GM19395 (cell line): ENCODE data around the gene PSEN2.

Experiments
- ATAC-seq: cut with Tn5 transposase; IDR thresholded peaks from one replicate; pipeline ENCODE4 v1.9.1; 2021; ENCODE audit warnings: mild to moderate bottlenecking, moderate library complexity; ENCODE audit not compliant: unreplicated experiment

The PSEN2 gene

DNA sequence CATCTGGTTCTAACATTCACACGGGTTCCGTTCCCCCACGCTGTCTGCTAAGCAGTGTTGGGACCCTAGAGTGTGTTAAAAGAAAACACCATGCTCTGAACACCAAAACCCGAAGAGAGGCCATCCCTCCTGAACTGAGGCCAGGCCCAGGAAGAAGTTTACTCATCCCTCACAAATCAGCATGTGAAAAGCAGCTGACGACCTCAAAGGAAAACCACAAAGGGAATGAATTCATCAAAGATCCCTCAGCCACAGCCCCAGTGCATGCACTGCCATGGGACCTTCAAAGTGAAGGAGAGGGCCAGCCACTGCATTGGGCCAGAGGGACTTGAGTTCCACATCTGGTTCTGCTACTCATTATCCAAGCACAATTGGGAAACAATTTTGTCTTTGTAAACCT, 7.0 kb upstream of the PSEN2 start:
- ATAC-seq: no peak

GRCh38 chr1:226864311-226864710, 6.1 kb upstream of the PSEN2 start:
- no peak for ATAC-seq

- no peak for ATAC-seq
These were observed 4.8 kb upstream of the PSEN2 start for GRCh38 chr1:226865590-226865989.

GRCh38 chr1:226867461-226868054, 2.9 kb upstream of the PSEN2 start:
- no peak for ATAC-seq

GRCh38 chr1:226868726-226869125, 1.7 kb upstream of the PSEN2 start:
- no peak for ATAC-seq

DNA sequence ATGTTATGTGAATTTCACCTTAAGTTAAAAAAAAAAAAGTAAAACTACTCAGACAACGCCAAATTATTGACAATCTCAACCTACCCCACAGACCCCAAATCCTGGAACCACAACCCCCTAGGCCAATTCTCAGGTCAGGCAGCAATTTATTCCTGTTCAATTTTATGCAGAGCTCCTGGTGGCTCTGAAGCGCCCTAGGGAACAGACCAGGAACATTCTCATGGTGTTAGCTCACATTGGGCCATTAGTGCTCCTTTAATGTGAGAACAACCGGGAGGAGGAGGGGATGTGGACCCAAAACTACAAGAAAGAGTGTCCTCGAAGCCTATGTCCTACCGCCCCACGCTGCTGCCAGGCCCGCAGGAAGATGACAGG, 403 bp upstream of the PSEN2 start:
- ATAC-seq: no peak

- no peak for ATAC-seq
These were observed 1.4 kb downstream of the PSEN2 start for GRCh38 chr1:226871636-226872327.

- ATAC-seq: no peak
These were observed 2.0 kb downstream of the PSEN2 start for GRCh38 chr1:226872437-226872836.

- ATAC-seq: no peak
These were observed 3.6 kb downstream of the PSEN2 start for GRCh38 chr1:226873771-226874578.

DNA sequence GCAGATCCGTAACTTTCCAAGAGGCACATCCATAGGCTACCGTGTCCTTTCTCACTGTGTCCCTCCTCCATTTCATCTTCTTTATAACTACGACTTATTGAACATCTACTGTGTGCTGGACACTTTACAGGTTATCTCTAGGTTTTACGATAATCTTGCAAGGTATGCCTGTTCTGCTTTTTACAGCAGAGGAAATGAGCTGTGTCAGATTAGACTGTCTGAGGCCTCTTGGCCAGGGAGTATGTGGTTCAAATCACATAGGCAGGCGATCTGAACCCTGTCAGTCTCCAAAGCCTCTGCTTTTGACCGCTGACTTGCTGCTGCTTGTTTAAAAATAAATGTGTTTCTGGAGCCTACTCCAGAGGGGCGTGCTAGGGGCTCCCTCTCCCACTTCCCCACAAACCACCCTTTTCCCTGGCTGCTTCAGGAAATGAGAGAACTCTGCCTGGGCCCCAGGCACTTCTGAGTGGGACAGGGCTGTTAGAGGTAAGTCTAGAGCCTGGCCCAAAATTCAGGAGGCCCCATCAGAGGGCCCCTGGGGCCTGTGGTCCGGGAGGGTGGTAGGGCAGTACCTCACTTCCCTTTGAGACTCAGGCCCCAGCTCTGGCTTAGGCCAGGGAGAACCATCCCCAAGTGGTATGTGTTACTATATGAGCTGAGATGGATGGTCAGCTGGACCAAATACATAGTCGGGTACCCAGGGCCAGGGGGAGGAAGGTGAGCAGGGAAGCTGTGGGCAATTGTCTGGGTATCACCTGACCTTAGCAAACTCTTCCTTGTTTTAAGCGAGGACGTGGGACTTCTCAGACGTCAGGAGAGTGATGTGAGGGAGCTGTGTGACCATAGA, 4.4 kb downstream of the PSEN2 start:
- no peak for ATAC-seq

DNA sequence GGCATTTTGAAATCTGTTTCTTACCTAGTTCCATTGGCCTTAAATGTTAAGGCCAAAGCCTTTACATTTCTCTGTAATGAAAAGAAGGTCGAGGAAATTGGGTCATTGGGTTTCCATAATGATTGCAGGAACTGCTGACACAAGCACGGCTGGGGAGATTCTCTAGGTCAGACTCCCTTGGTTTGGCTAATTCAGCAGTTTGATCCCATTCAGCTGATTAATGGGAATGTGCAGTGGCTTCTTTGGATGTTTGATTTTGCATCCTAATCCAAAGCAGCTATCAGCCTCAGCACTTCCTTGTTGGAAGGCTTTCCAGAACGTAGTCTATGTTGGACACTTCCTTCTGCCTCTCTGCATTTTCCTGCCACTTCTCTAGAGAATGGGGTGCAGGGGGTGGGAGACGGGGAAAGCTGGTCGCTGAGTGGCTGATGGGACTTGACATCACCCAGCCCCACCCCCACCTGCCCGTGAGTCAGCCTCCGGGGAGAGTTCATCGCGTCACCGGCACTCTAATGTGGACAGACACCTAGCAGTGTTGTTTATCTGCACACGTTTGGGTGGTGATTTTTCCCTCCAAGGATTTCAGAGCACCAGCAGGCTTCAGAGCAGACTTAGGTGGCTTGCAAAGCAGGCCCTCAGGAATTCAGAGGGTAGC, 5.4 kb downstream of the PSEN2 start:
- no peak for ATAC-seq

GRCh38 chr1:226877669-226878068, 7.3 kb downstream of the PSEN2 start:
- no peak for ATAC-seq

- ATAC-seq: no peak
These were observed 10.2 kb downstream of the PSEN2 start for GRCh38 chr1:226880372-226881287.

DNA sequence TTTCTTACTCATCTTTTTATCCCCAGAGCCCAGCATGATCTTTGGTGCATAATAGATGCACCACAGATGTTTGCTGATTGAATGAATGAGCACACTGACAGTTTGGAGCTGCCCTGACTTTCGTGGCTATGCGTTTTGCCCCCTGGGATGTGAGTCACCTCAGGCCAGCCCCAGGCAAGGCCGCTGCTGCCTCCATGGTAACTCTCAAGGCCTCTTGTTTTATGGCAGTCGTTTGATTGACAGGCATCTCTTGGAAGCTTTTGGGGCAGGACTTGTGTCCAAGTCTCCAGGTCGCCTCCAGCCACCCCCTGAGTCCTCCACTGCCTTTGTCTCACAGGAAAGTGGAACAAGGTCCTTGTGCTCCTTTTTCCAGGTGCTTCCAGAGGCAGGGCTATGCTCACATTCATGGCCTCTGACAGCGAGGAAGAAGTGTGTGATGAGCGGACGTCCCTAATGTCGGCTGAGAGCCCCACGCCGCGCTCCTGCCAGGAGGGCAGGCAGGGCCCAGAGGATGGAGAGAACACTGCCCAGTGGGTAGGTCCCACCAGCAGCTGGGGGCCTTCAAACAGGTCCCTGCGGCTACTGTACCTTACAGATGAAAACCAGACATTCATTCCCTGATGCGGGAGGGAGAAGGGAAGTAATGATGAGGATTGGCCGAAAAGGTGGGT, 11.2 kb downstream of the PSEN2 start:
- no peak for ATAC-seq

- ATAC-seq: no peak
These were observed 11.8 kb downstream of the PSEN2 start for GRCh38 chr1:226882187-226882586.

GRCh38 chr1:226882631-226883409, 12.4 kb downstream of the PSEN2 start:
- ATAC-seq: peak; percentile 96

- no peak for ATAC-seq
These were observed 13.2 kb downstream of the PSEN2 start for GRCh38 chr1:226883630-226884029.

GRCh38 chr1:226884116-226884625, 13.8 kb downstream of the PSEN2 start:
- ATAC-seq: no peak
